GM18520 (cell line): ENCODE data around the gene TMEM92.

Experiments used
- ATAC-seq: cut with Tn5 transposase; IDR thresholded peaks from one replicate; pipeline ENCODE4 v1.9.1; 2021; ENCODE audit not compliant: unreplicated experiment

The TMEM92 gene

GRCh38 chr17:50322271-50322670 is 48.0 kb downstream of the TMEM92 start:
- no peak for ATAC-seq

GRCh38 chr17:50323060-50323459 is 48.8 kb downstream of the TMEM92 start:
- ATAC-seq: no peak

- ATAC-seq: no peak
Measured at GRCh38 chr17:50325906-50326305, 51.6 kb downstream of the TMEM92 start.

- ATAC-seq: no peak
Measured at GRCh38 chr17:50326831-50327364, 52.6 kb downstream of the TMEM92 start.

- no peak for ATAC-seq
Measured at GRCh38 chr17:50328363-50329325, 54.4 kb downstream of the TMEM92 start.

- ATAC-seq: no peak
Measured at GRCh38 chr17:50329716-50330115, 55.5 kb downstream of the TMEM92 start.

- ATAC-seq: no peak
Measured at GRCh38 chr17:50330151-50330775, 56.0 kb downstream of the TMEM92 start.
